HUES6 (cell line): ENCODE measurements around the gene EPN2.

Experiments used
- H3K27ac ChIP-seq: 2 replicates; pipeline ENCODE4 v1.7.0; 2013; ENCODE audit warnings: low read depth, mild to moderate bottlenecking, low read length, inconsistent platforms
- H3K27me3 ChIP-seq: 2 replicates; pipeline ENCODE4 v1.6.1; 2013; ENCODE audit warnings: low read length; ENCODE audit not compliant: control insufficient read depth, insufficient read depth
- H3K36me3 ChIP-seq: 2 replicates; pipeline ENCODE4 v1.6.1; 2013; ENCODE audit warnings: low read length; ENCODE audit not compliant: control insufficient read depth, insufficient read depth
- H3K4me1 ChIP-seq: 2 replicates; pipeline ENCODE4 v1.6.1; 2013; ENCODE audit warnings: low read length; ENCODE audit not compliant: control insufficient read depth, insufficient read depth
- H3K4me3 ChIP-seq: 2 replicates; pipeline ENCODE4 v1.5.1; 2013; ENCODE audit warnings: low read depth, low read length
- H3K9ac ChIP-seq: one replicate; pipeline ENCODE4 v1.6.1; 2013; ENCODE audit warnings: mild to moderate bottlenecking, low read length
- H3K9me3 ChIP-seq: 2 replicates; pipeline ENCODE4 v1.6.1; 2013; ENCODE audit warnings: low read depth, low read length; ENCODE audit not compliant: control insufficient read depth, insufficient read depth

The EPN2 gene

GRCh38 chr17:19255279-19255678, 18.1 kb downstream of the EPN2 start:
- no peak overlapping the region for H3K4me3 ChIP-seq
- H3K4me1 ChIP-seq, result peaks cover 6% of the 10 kb centered on the region
- H3K27me3 ChIP-seq, result no peaks in the 10 kb centered on the region
- H3K9me3 ChIP-seq, result peaks cover 4% of the 10 kb centered on the region; the same call in 1 of the 2 replicates
- no peaks in the 10 kb centered on the region for H3K36me3 ChIP-seq
- no peak overlapping the region for H3K27ac ChIP-seq
- H3K9ac ChIP-seq, result no peak overlapping the region

- no peaks in the 10 kb centered on the region for H3K36me3 ChIP-seq
- peaks cover 6% of the 10 kb centered on the region for H3K4me1 ChIP-seq
- no peak overlapping the region for H3K9ac ChIP-seq
- H3K27me3 ChIP-seq, result no peaks in the 10 kb centered on the region
- no peaks in the 10 kb centered on the region for H3K9me3 ChIP-seq
- H3K4me3 ChIP-seq, result no peak overlapping the region
- H3K27ac ChIP-seq, result no peak overlapping the region
These were observed 21.2 kb downstream of the EPN2 start for GRCh38 chr17:19258371-19258770.

- Histone ChIP-seq H3K4me1 (peaks cover 7% of the 10 kb centered on the region), H3K9ac (no peak overlapping the region), H3K27ac (no peak overlapping the region), H3K4me3 (no peak overlapping the region), H3K36me3 (peaks cover 3% of the 10 kb centered on the region; the same call in 1 of the 2 replicates), H3K9me3 (no peaks in the 10 kb centered on the region), H3K27me3 (no peaks in the 10 kb centered on the region)
These were observed 23.8 kb downstream of the EPN2 start for GRCh38 chr17:19260958-19261357.

- Histone ChIP-seq H3K9ac (no peak overlapping the region), H3K27me3 (no peaks in the 10 kb centered on the region), H3K4me1 (peaks cover 7% of the 10 kb centered on the region), H3K36me3 (peaks cover 3% of the 10 kb centered on the region; the same call in 1 of the 2 replicates), H3K4me3 (no peak overlapping the region), H3K27ac (no peak overlapping the region), H3K9me3 (no peaks in the 10 kb centered on the region)
These were observed 24.3 kb downstream of the EPN2 start for GRCh38 chr17:19261426-19261825.

GRCh38 chr17:19262650-19263631, 25.8 kb downstream of the EPN2 start:
- H3K9me3 ChIP-seq, result no peaks in the 10 kb centered on the region
- no peak overlapping the region for H3K27ac ChIP-seq
- no peak overlapping the region for H3K4me3 ChIP-seq
- H3K36me3 ChIP-seq, result peaks cover 3% of the 10 kb centered on the region; the same call in 1 of the 2 replicates
- H3K4me1 ChIP-seq, result peaks cover 7% of the 10 kb centered on the region
- no peak overlapping the region for H3K9ac ChIP-seq
- no peaks in the 10 kb centered on the region for H3K27me3 ChIP-seq

GRCh38 chr17:19263641-19264051, 26.5 kb downstream of the EPN2 start:
- H3K9me3 ChIP-seq, result no peaks in the 10 kb centered on the region
- H3K27ac ChIP-seq, result no peak overlapping the region
- H3K4me1 ChIP-seq, result peaks cover 7% of the 10 kb centered on the region
- no peak overlapping the region for H3K4me3 ChIP-seq
- no peak overlapping the region for H3K9ac ChIP-seq
- no peaks in the 10 kb centered on the region for H3K27me3 ChIP-seq
- peaks cover 3% of the 10 kb centered on the region; the same call in 1 of the 2 replicates for H3K36me3 ChIP-seq

GRCh38 chr17:19264268-19264667, 27.1 kb downstream of the EPN2 start:
- Histone ChIP-seq H3K4me1 (peaks cover 7% of the 10 kb centered on the region), H3K36me3 (peaks cover 3% of the 10 kb centered on the region; the same call in 1 of the 2 replicates), H3K4me3 (no peak overlapping the region), H3K9me3 (no peaks in the 10 kb centered on the region), H3K27ac (no peak overlapping the region), H3K9ac (no peak overlapping the region), H3K27me3 (no peaks in the 10 kb centered on the region)

- H3K9me3 ChIP-seq, result no peaks in the 10 kb centered on the region
- H3K9ac ChIP-seq, result no peak overlapping the region
- peaks cover 3% of the 10 kb centered on the region; the same call in 1 of the 2 replicates for H3K36me3 ChIP-seq
- H3K4me1 ChIP-seq, result peaks cover 7% of the 10 kb centered on the region
- no peak overlapping the region for H3K4me3 ChIP-seq
- H3K27me3 ChIP-seq, result no peaks in the 10 kb centered on the region
- H3K27ac ChIP-seq, result no peak overlapping the region
These were observed 27.5 kb downstream of the EPN2 start for GRCh38 chr17:19264681-19265080.

- no peaks in the 10 kb centered on the region for H3K27me3 ChIP-seq
- H3K4me3 ChIP-seq, result no peak overlapping the region
- H3K4me1 ChIP-seq, result peaks cover 7% of the 10 kb centered on the region
- peaks cover 3% of the 10 kb centered on the region; the same call in 1 of the 2 replicates for H3K36me3 ChIP-seq
- H3K9me3 ChIP-seq, result no peaks in the 10 kb centered on the region
- no peak overlapping the region for H3K9ac ChIP-seq
- H3K27ac ChIP-seq, result no peak overlapping the region
These were observed 28.6 kb downstream of the EPN2 start for GRCh38 chr17:19265755-19266154.

GRCh38 chr17:19268611-19269010, 31.4 kb downstream of the EPN2 start:
- no peak overlapping the region for H3K27ac ChIP-seq

GRCh38 chr17:19269106-19269505, 31.9 kb downstream of the EPN2 start:
- Histone ChIP-seq H3K4me3 (no peak overlapping the region), H3K27me3 (no peaks in the 10 kb centered on the region), H3K9me3 (no peaks in the 10 kb centered on the region), H3K4me1 (no peaks in the 10 kb centered on the region; the same call in 1 of the 2 replicates), H3K36me3 (peaks cover 7% of the 10 kb centered on the region), H3K9ac (no peak overlapping the region), H3K27ac (no peak overlapping the region)

More at GRCh38 chr17:19268611-19269010, 31.4 kb downstream of the EPN2 start:
- H3K9me3 ChIP-seq, result no peaks in the 10 kb centered on the region
- H3K36me3 ChIP-seq, result peaks cover 3% of the 10 kb centered on the region; the same call in 1 of the 2 replicates
- no peaks in the 10 kb centered on the region for H3K27me3 ChIP-seq
- H3K9ac ChIP-seq, result no peak overlapping the region
- no peak overlapping the region for H3K4me3 ChIP-seq
- H3K4me1 ChIP-seq, result peaks cover 5% of the 10 kb centered on the region
